HG03354 (cell line): ENCODE results near the gene RORC.
A peak's percentile ranks its signal among the peaks of the same experiment; 100 is the strongest.
"Not testable (repeated sequence)": the region's sequence is repeated elsewhere in the genome, so short reads cannot be mapped to it uniquely, and the experiment has no call there.

ENCODE experiments used
- ATAC-seq: cut with Tn5 transposase; IDR thresholded peaks from one replicate; pipeline ENCODE4 v1.9.1; 2021; ENCODE audit warnings: mild to moderate bottlenecking; ENCODE audit not compliant: unreplicated experiment, poor library complexity, severe bottlenecking

Gene RORC

GRCh38 chr1:151780736-151781135 is 50.9 kb downstream of the RORC start:
- ATAC-seq: not testable (repeated sequence)

- ATAC-seq: no peak
These were observed 51.8 kb downstream of the RORC start for GRCh38 chr1:151779852-151780251.

- ATAC-seq: no peak
These were observed 54.3 kb downstream of the RORC start for GRCh38 chr1:151777317-151777716.

- ATAC-seq: no peak
These were observed 54.9 kb downstream of the RORC start for GRCh38 chr1:151776665-151777062.

GRCh38 chr1:151775894-151776664 is 55.5 kb downstream of the RORC start:
- no peak for ATAC-seq

- no peak for ATAC-seq
These were observed 57.2 kb downstream of the RORC start for GRCh38 chr1:151774256-151774922.

GRCh38 chr1:151773702-151774101 is 57.9 kb downstream of the RORC start:
- ATAC-seq: no peak

- not testable (repeated sequence) for ATAC-seq
These were observed 62.3 kb downstream of the RORC start for GRCh38 chr1:151769270-151769669.

- not testable (repeated sequence) for ATAC-seq
These were observed 63.1 kb downstream of the RORC start for GRCh38 chr1:151768351-151769066.

GRCh38 chr1:151763990-151764389 is 67.6 kb downstream of the RORC start:
- no peak for ATAC-seq

GRCh38 chr1:151762941-151763921 is 68.4 kb downstream of the RORC start, which contains the start of gene MRPL9:
MRPL9 (minus strand) TSS chr1:151763496; CDS start chr1:151763479, 17 bp downstream.
- peak; percentile 95 for ATAC-seq

- ATAC-seq: no peak
These were observed 70.8 kb downstream of the RORC start for GRCh38 chr1:151760597-151761385.

GRCh38 chr1:151759241-151759640 is 72.4 kb downstream of the RORC start:
- no peak for ATAC-seq

- ATAC-seq: no peak
These were observed 75.3 kb downstream of the RORC start for GRCh38 chr1:151756291-151756690.
